Hepatocyte (in vitro differentiated cells): Measurements from ENCODE around the gene RB1. TPM values are rescaled to one million over a fixed set of nuclear protein-coding genes. Genes with fewer than 3 reads are reported as not detected.

Source experiments
- DNase-seq: peaks from one replicate; pipeline ENCODE4 v3.0.0-alpha.2; 2016; ENCODE audit warnings: low spot score
- H2AFZ ChIP-seq: fragments of 200-600 bp; sonication (generic); 2 replicates; pipeline ENCODE4 v1.6.0; 2016; ENCODE audit warnings: antibody characterized with exemption, mild to moderate bottlenecking
- H3K27ac ChIP-seq: fragments of 200-600 bp; sonication (generic); 2 replicates; pipeline ENCODE4 v1.5.1; 2016; ENCODE audit warnings: mild to moderate bottlenecking
- H3K27me3 ChIP-seq: fragments of 200-600 bp; sonication (generic); 2 replicates; pipeline ENCODE4 v1.6.1; 2016
- H3K36me3 ChIP-seq: fragments of 200-600 bp; sonication (generic); replicated peaks from 2 replicates; pipeline ENCODE4 v1.5.1; 2016; ENCODE audit warnings: low read depth; ENCODE audit not compliant: insufficient read depth
- H3K4me1 ChIP-seq: fragments of 200-600 bp; sonication (generic); 2 replicates; pipeline ENCODE4 v1.5.1; 2016; ENCODE audit warnings: mild to moderate bottlenecking, moderate library complexity; ENCODE audit not compliant: insufficient read depth
- H3K4me2 ChIP-seq: fragments of 200-600 bp; sonication (generic); 2 replicates; pipeline ENCODE4 v1.6.0; 2016
- H3K4me3 ChIP-seq: fragments of 200-600 bp; sonication (generic); 2 replicates; pipeline ENCODE4 v1.5.1; 2016; ENCODE audit warnings: mild to moderate bottlenecking
- H3K79me2 ChIP-seq: fragments of 200-600 bp; sonication (generic); 2 replicates; pipeline ENCODE4 v1.6.0; 2017; ENCODE audit warnings: mild to moderate bottlenecking
- H3K9me2 ChIP-seq: fragments of 200-600 bp; sonication (generic); replicated peaks from 2 replicates; pipeline ENCODE4 v1.6.0; 2017; ENCODE audit warnings: mild to moderate bottlenecking; ENCODE audit not compliant: insufficient read depth
- H3K9me3 ChIP-seq: fragments of 200-600 bp; sonication (generic); 2 replicates; pipeline ENCODE4 v1.5.1; 2016; ENCODE audit warnings: low read depth, mild to moderate bottlenecking
- H4K20me1 ChIP-seq: fragments of 200-600 bp; sonication (generic); 2 replicates; pipeline ENCODE4 v1.6.0; 2016; ENCODE audit warnings: mild to moderate bottlenecking; ENCODE audit not compliant: insufficient read depth, poor library complexity, severe bottlenecking
- CTCF ChIP-seq: fragments of 200-600 bp; sonication (generic); IDR thresholded peaks from 2 replicates; pipeline ENCODE4 v1.5.1; 2016; ENCODE audit warnings: antibody characterized with exemption, mild to moderate bottlenecking; ENCODE audit not compliant: poor library complexity
- EZH2 ChIP-seq: fragments of 200-600 bp; sonication (generic); IDR thresholded peaks from 2 replicates; pipeline ENCODE4 v1.6.1; 2016; ENCODE audit warnings: antibody characterized with exemption, mild to moderate bottlenecking, borderline replicate concordance
- EZH2phosphoT487 ChIP-seq: fragments of 200-600 bp; sonication (generic); IDR thresholded peaks from one replicate; pipeline ENCODE4 v1.6.1; 2018; ENCODE audit warnings: antibody characterized with exemption, mild to moderate bottlenecking, low read depth, moderate library complexity; ENCODE audit not compliant: unreplicated experiment, severe bottlenecking
- WGBS: methylation state at CpG from one replicate; pipeline ENCODE4 v1.1.6; 2016; ENCODE audit warnings: low lambda C conversion rate; ENCODE audit errors: missing lambda C conversion rate; 5-methylcytosine and 5-hydroxymethylcytosine counted together
- polyA plus RNA-seq: library from polyadenylated mRNA; unstranded; fragments of >200 nt; fragmentation: Nextera tagmentation; extraction: Ambion mirVana; gene quantifications from 2 replicates; pipeline ENCODE4 v1.2.1, GENCODE V29; 2016
- total RNA-seq: library from RNA; depleted of rRNA; stranded (reverse); fragments of >200 nt; gene quantifications from 2 replicates; pipeline ENCODE4 v1.2.3, GENCODE V29; 2014

RB1 gene
- total and polyA plus RNA-seq, 2 experiments from 2014 or later = 17.5 to 45.1 TPM

GRCh38 chr13:48429036-48429435, 125.5 kb downstream of the RB1 start:
- H2AFZ ChIP-seq = no peak overlapping the region
- DNase-seq = no peak
- no peak for TF ChIP-seq CTCF
- no peak for TF ChIP-seq EZH2phosphoT487
- no peak for TF ChIP-seq EZH2
- WGBS = 95% methylated on average over 3 of the region's 3 CpGs
- no peak overlapping the region for H3K27ac ChIP-seq
- H3K9me3 ChIP-seq = no peaks in the 10 kb centered on the region
- H3K79me2 ChIP-seq = no peaks in the 10 kb centered on the region
- no peaks in the 10 kb centered on the region for H4K20me1 ChIP-seq
- H3K27me3 ChIP-seq = no peaks in the 10 kb centered on the region
- H3K4me3 ChIP-seq = no peak overlapping the region
- H3K36me3 ChIP-seq = no peaks in the 10 kb centered on the region
- no peak overlapping the region for H3K4me2 ChIP-seq
- no peaks in the 10 kb centered on the region for H3K9me2 ChIP-seq
- no peaks in the 10 kb centered on the region for H3K4me1 ChIP-seq

DNA sequence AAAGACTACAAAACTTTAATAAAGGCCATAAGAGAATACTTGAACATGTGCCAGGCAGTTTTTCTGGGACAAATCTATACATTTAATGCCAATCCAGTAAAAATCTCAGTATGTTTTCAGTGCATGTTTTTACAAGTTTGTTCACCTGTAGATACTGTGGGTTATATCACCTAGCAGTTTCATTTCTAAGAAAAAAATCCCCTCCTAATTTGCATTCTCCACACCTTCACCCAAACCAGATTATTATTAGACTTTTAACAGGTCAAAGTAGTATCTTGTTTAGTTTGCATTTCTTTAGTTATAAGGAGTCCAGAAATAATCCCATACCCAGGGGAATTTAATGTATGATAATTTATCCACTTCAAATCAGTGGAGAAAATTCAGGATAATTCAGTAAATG, 126.3 kb downstream of the RB1 start:
- Histone ChIP-seq H3K4me3 (no peak overlapping the region), H3K27me3 (no peaks in the 10 kb centered on the region), H3K9me3 (no peaks in the 10 kb centered on the region), H3K36me3 (no peaks in the 10 kb centered on the region), H3K79me2 (no peaks in the 10 kb centered on the region), H3K9me2 (no peaks in the 10 kb centered on the region), H2AFZ (no peak overlapping the region), H3K27ac (no peak overlapping the region), H4K20me1 (no peaks in the 10 kb centered on the region), H3K4me1 (no peaks in the 10 kb centered on the region), H3K4me2 (no peak overlapping the region)
- no peak for DNase-seq
- no peak for TF ChIP-seq EZH2

- TF ChIP-seq CTCF (no peak), EZH2phosphoT487 (no peak), EZH2 (no peak)
- no peaks in the 10 kb centered on the region for H4K20me1 ChIP-seq
- no peak overlapping the region for H3K4me2 ChIP-seq
- no peak overlapping the region for H3K4me3 ChIP-seq
- no peak for DNase-seq
- no peaks in the 10 kb centered on the region for H3K27me3 ChIP-seq
- H3K4me1 ChIP-seq = no peaks in the 10 kb centered on the region
- H3K79me2 ChIP-seq = no peaks in the 10 kb centered on the region
- H3K27ac ChIP-seq = no peak overlapping the region
- WGBS = 57% methylated on average over 5 of the region's 5 CpGs
- no peak overlapping the region for H2AFZ ChIP-seq
- H3K9me2 ChIP-seq = no peaks in the 10 kb centered on the region
- H3K36me3 ChIP-seq = no peaks in the 10 kb centered on the region
- no peaks in the 10 kb centered on the region for H3K9me3 ChIP-seq
Measured at GRCh38 chr13:48431431-48431830, 127.9 kb downstream of the RB1 start.

DNA sequence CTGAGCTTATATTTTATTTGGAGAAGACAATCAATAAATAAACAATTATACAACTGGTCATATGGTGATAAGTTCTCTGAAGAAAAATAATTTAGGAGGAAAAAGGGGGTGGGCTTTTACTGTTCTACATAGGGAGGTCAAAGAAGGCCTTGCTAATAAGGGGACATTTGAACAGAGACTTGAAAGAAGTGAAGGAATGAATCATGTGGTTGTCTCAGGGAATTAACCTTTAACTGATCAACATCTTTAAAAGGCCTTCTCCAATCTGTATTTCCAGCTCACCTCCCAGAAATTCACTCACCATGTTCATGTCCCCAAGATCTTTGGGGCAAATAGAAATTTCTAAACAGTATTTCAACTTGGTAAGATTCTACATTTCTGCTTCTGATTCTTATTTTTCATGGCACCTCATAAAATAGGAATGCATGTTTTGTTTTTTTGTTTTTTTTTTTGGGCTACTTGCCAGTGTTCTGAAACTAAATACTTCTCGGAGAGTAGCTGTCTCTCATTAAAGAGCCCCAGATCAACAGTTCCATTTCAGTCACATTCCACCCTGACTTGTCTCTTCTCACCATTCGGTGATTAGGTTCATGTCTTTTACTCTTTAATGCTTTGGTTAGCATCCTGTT, 128.6 kb downstream of the RB1 start:
- TF ChIP-seq CTCF = no peak
- TF ChIP-seq EZH2 = no peak
- TF ChIP-seq EZH2phosphoT487 = no peak

More for the DNA sequence above, 128.6 kb downstream of the RB1 start:
- H3K4me2 ChIP-seq = no peak overlapping the region
- H3K27ac ChIP-seq = no peak overlapping the region
- no peaks in the 10 kb centered on the region for H3K27me3 ChIP-seq
- H4K20me1 ChIP-seq = no peaks in the 10 kb centered on the region
- DNase-seq = no peak
- H3K79me2 ChIP-seq = no peaks in the 10 kb centered on the region
- H3K4me3 ChIP-seq = no peak overlapping the region
- H2AFZ ChIP-seq = no peak overlapping the region
- no peaks in the 10 kb centered on the region for H3K36me3 ChIP-seq
- WGBS = 55% methylated on average over 2 of the region's 2 CpGs
- H3K9me2 ChIP-seq = no peaks in the 10 kb centered on the region
- H3K9me3 ChIP-seq = no peaks in the 10 kb centered on the region
- H3K4me1 ChIP-seq = no peaks in the 10 kb centered on the region
